ENCODE results near the gene KLK6.

Gene KLK6

GRCh38 chr19:50962245-50962644 is 7.1 kb downstream of the KLK6 start:
- FAIRE-seq (no peak), DNase-seq (ENCODE audit: insufficient read length, low spot score) (no peak)
- TF ChIP-seq POU2F2 (IDR thresholded peaks at IDR 0.05; ENCODE audit: low read depth, low read length) = no peak
- no peak for TF ChIP-seq POLR2AphosphoS5 (IDR thresholded peaks at IDR 0.05; ENCODE audit: low read depth, low read length)
- no peak for TF ChIP-seq PAX5 (IDR thresholded peaks at IDR 0.05; ENCODE audit: insufficient read depth, low read length, severe bottlenecking)
- no peak for TF ChIP-seq SPI1 (IDR thresholded peaks at IDR 0.05; ENCODE audit: low read depth, low read length)
- no peak for TF ChIP-seq POLR2A (IDR thresholded peaks at IDR 0.05; ENCODE audit: low read depth, low read length)
- TF ChIP-seq TAF1 (IDR thresholded peaks at IDR 0.05; ENCODE audit: low read depth, low read length) = no peak

GRCh38 chr19:50959731-50960500 is 9.5 kb downstream of the KLK6 start:
- no peak for TF ChIP-seq POU2F2 (IDR thresholded peaks at IDR 0.05; ENCODE audit: low read depth, low read length)
- no peak for TF ChIP-seq POLR2AphosphoS5 (IDR thresholded peaks at IDR 0.05; ENCODE audit: low read depth, low read length)
- no peak for TF ChIP-seq POLR2A (IDR thresholded peaks at IDR 0.05; ENCODE audit: low read depth, low read length)
- TF ChIP-seq SPI1 (IDR thresholded peaks at IDR 0.05; ENCODE audit: low read depth, low read length) = no peak
- DNase-seq (ENCODE audit: insufficient read length, low spot score) (no peak), FAIRE-seq (no peak)

GRCh38 chr19:50957587-50957986 is 11.8 kb downstream of the KLK6 start:
- no peak for TF ChIP-seq TAF1 (IDR thresholded peaks at IDR 0.05; ENCODE audit: low read depth, low read length)
- TF ChIP-seq POU2F2 (IDR thresholded peaks at IDR 0.05; ENCODE audit: low read depth, low read length) = no peak
- TF ChIP-seq SPI1 (IDR thresholded peaks at IDR 0.05; ENCODE audit: low read depth, low read length) = no peak
- DNase-seq (ENCODE audit: insufficient read length, low spot score) (no peak), FAIRE-seq (no peak)

GRCh38 chr19:50952910-50953309 is 16.5 kb downstream of the KLK6 start, which contains the start of gene KLK5:
Gene KLK5, minus strand, starts transcription at chr19:50953038. Its CDS starts 381 bp downstream, at chr19:50952657.
- FAIRE-seq = no peak
- TF ChIP-seq SPI1 (IDR thresholded peaks at IDR 0.05; ENCODE audit: low read depth, low read length) (no peak), POLR2AphosphoS5 (IDR thresholded peaks at IDR 0.05; ENCODE audit: low read depth, low read length) (no peak), POU2F2 (IDR thresholded peaks at IDR 0.05; ENCODE audit: low read depth, low read length) (no peak), PAX5 (IDR thresholded peaks at IDR 0.05; ENCODE audit: insufficient read depth, low read length, severe bottlenecking) (no peak), POLR2A (IDR thresholded peaks at IDR 0.05; ENCODE audit: low read depth, low read length) (no peak), TAF1 (IDR thresholded peaks at IDR 0.05; ENCODE audit: low read depth, low read length) (no peak)
- DNase-seq (ENCODE audit: insufficient read length, low spot score) = no peak

GRCh38 chr19:50949861-50950260 is 19.5 kb downstream of the KLK6 start:
- DNase-seq (ENCODE audit: insufficient read length, low spot score) (no peak), FAIRE-seq (no peak)
- TF ChIP-seq PAX5 (IDR thresholded peaks at IDR 0.05; ENCODE audit: insufficient read depth, low read length, severe bottlenecking) (no peak), TAF1 (IDR thresholded peaks at IDR 0.05; ENCODE audit: low read depth, low read length) (no peak), POLR2AphosphoS5 (IDR thresholded peaks at IDR 0.05; ENCODE audit: low read depth, low read length) (no peak), SPI1 (IDR thresholded peaks at IDR 0.05; ENCODE audit: low read depth, low read length) (no peak), POU2F2 (IDR thresholded peaks at IDR 0.05; ENCODE audit: low read depth, low read length) (no peak), POLR2A (IDR thresholded peaks at IDR 0.05; ENCODE audit: low read depth, low read length) (no peak)

GRCh38 chr19:50947123-50947522 is 22.3 kb downstream of the KLK6 start:
- DNase-seq (ENCODE audit: insufficient read length, low spot score) = no peak
- FAIRE-seq = no peak
- TF ChIP-seq SPI1 (IDR thresholded peaks at IDR 0.05; ENCODE audit: low read depth, low read length) = no peak

- DNase-seq (ENCODE audit: insufficient read length, low spot score) (no peak), FAIRE-seq (no peak)
- TF ChIP-seq TAF1 (IDR thresholded peaks at IDR 0.05; ENCODE audit: low read depth, low read length) (no peak), SPI1 (IDR thresholded peaks at IDR 0.05; ENCODE audit: low read depth, low read length) (no peak), POU2F2 (IDR thresholded peaks at IDR 0.05; ENCODE audit: low read depth, low read length) (no peak)
These were observed 24.6 kb downstream of the KLK6 start for GRCh38 chr19:50944795-50945194.

GRCh38 chr19:50943074-50943828 is 26.1 kb downstream of the KLK6 start:
- FAIRE-seq (no peak), DNase-seq (ENCODE audit: insufficient read length, low spot score) (no peak)
- no peak for TF ChIP-seq PAX5 (IDR thresholded peaks at IDR 0.05; ENCODE audit: insufficient read depth, low read length, severe bottlenecking)
- TF ChIP-seq POLR2AphosphoS5 (IDR thresholded peaks at IDR 0.05; ENCODE audit: low read depth, low read length) = no peak
- TF ChIP-seq TAF1 (IDR thresholded peaks at IDR 0.05; ENCODE audit: low read depth, low read length) = no peak

- no peak for TF ChIP-seq TAF1 (IDR thresholded peaks at IDR 0.05; ENCODE audit: low read depth, low read length)
- no peak for TF ChIP-seq PAX5 (IDR thresholded peaks at IDR 0.05; ENCODE audit: insufficient read depth, low read length, severe bottlenecking)
- no peak for TF ChIP-seq SPI1 (IDR thresholded peaks at IDR 0.05; ENCODE audit: low read depth, low read length)
- no peak for TF ChIP-seq POLR2AphosphoS5 (IDR thresholded peaks at IDR 0.05; ENCODE audit: low read depth, low read length)
- TF ChIP-seq POU2F2 (IDR thresholded peaks at IDR 0.05; ENCODE audit: low read depth, low read length) = no peak
- TF ChIP-seq POLR2A (IDR thresholded peaks at IDR 0.05; ENCODE audit: low read depth, low read length) = no peak
- no peak for FAIRE-seq
- DNase-seq (ENCODE audit: insufficient read length, low spot score) = no peak
These were observed 29.8 kb downstream of the KLK6 start for GRCh38 chr19:50939596-50939995.

- DNase-seq (ENCODE audit: insufficient read length, low spot score) (no peak), FAIRE-seq (no peak)
- TF ChIP-seq TAF1 (IDR thresholded peaks at IDR 0.05; ENCODE audit: low read depth, low read length) (no peak), SPI1 (IDR thresholded peaks at IDR 0.05; ENCODE audit: low read depth, low read length) (no peak), POLR2AphosphoS5 (IDR thresholded peaks at IDR 0.05; ENCODE audit: low read depth, low read length) (no peak), POU2F2 (IDR thresholded peaks at IDR 0.05; ENCODE audit: low read depth, low read length) (no peak), PAX5 (IDR thresholded peaks at IDR 0.05; ENCODE audit: insufficient read depth, low read length, severe bottlenecking) (no peak), POLR2A (IDR thresholded peaks at IDR 0.05; ENCODE audit: low read depth, low read length) (no peak)
These were observed 35.8 kb downstream of the KLK6 start for GRCh38 chr19:50933640-50934039.
